Transverse colon (tissue), 4 donors: ENCODE data around the gene MTRFR. TPM values are rescaled to one million over a fixed set of nuclear protein-coding genes. Genes with fewer than 3 reads are reported as not detected.

Experiments
- DNase-seq: peaks from one replicate; pipeline ENCODE4 v3.0.0-alpha.2; 2019
- H3K27ac ChIP-seq, 4 donors: fragments of 200-600 bp; sonication (generic); 2 replicates each; pipeline ENCODE4 v1.5.1; 2016 to 2018; ENCODE audit warnings: inconsistent platforms in 4 of 4
- H3K27me3 ChIP-seq: fragments of 200-600 bp; sonication (generic); 2 replicates; pipeline ENCODE4 v1.5.1; 2017; ENCODE audit warnings: inconsistent platforms
- H3K36me3 ChIP-seq, 4 donors: fragments of 200-600 bp; sonication (generic); 2 replicates each; pipeline ENCODE4 v1.5.1; 2017 to 2019; ENCODE audit warnings: inconsistent platforms in 4 of 4
- H3K4me1 ChIP-seq, 4 donors: fragments of 200-600 bp; sonication (generic); 2 replicates each; pipeline ENCODE4 v1.5.1; 2017 to 2020; ENCODE audit warnings: inconsistent platforms in 4 of 4
- H3K4me3 ChIP-seq, 4 donors: fragments of 200-600 bp; sonication (generic); 1 replicate in 1 of 4; 2 replicates in 3 of 4; pipeline versions ENCODE4 v1.5.1 to v1.6.1; 2017 to 2019; ENCODE audit warnings: inconsistent platforms in 4 of 4
- H3K9me3 ChIP-seq, 2 donors: fragments of 200-600 bp; sonication (generic); 2 replicates each; pipeline ENCODE4 v1.5.1; 2017 to 2019; ENCODE audit warnings: inconsistent platforms in 2 of 2
- CTCF ChIP-seq, 5 experiments: fragments of 200-600 bp in 3 of 5; fragments of 450-650 bp in 2 of 5; sonication (generic) in 3 of 5; IDR thresholded peaks; 1 replicate in 2 of 5; 2 replicates in 3 of 5; pipeline ENCODE4 v1.5.1; 2016 to 2017; ENCODE audit warnings: antibody characterized with exemption in 5 of 5, inconsistent platforms in 3 of 5, mild to moderate bottlenecking in 2 of 5, moderate library complexity in 1 of 5
- EP300 ChIP-seq: sonication (generic); formaldehyde crosslinking; IDR thresholded peaks from one replicate; pipeline ENCODE4 v1.6.1; 2017; ENCODE audit warnings: antibody characterized with exemption, low read depth
- POLR2A ChIP-seq: fragments of 450-650 bp; IDR thresholded peaks from one replicate; pipeline ENCODE4 v1.6.1; 2016; ENCODE audit warnings: antibody characterized with exemption, mild to moderate bottlenecking, moderate library complexity
- POLR2AphosphoS5 ChIP-seq, 3 donors: sonication (generic); formaldehyde crosslinking; IDR thresholded peaks; one replicate each; pipeline ENCODE4 v1.6.1; 2016; ENCODE audit warnings: antibody characterized with exemption in 3 of 3
- WGBS, 2 donors: methylation state at CpG; one replicate each; pipeline ENCODE4 v1.1.5; 2018; ENCODE audit warnings: low coverage in 1 of 2; 5-methylcytosine and 5-hydroxymethylcytosine counted together
- in situ Hi-C, 4 donors: fragments of 200-750 bp; cut with MboI; loops; one replicate each; pipeline versions ENCODE4 v1.15.0 to v1.15.1; 2017; ENCODE audit warnings: low sequenced_read_pairs in 3 of 4, low pct_ligation_motif_present in 1 of 4, low pct_unique_long_range_greater_than_20kb in 1 of 4
- intact Hi-C: fragments of 100-400 bp; cut with DNase I; formaldehyde crosslinking; loops from one replicate; pipeline ENCODE4 v1.15.1; 2023; ENCODE audit warnings: low total_unique reads
- total RNA-seq, 4 donors: library from RNA; depleted of rRNA; stranded (reverse); fragments of >200 nt; gene quantifications; one replicate each; pipeline ENCODE4 v1.1.0, GENCODE V29; 2016

MTRFR gene
- total RNA-seq, 4 donors from 2014 or later, result 3.6 to 19.2 (median 9.7) TPM

GRCh38 chr12:123238330-123238682 is 5.1 kb downstream of the MTRFR start:
- intact Hi-C loops, result loop anchor here (5.0 to 10.0 kb wide), 2 partner anchors 196 to 264 kb away; partner anchors contain the start of gene OGFOD2
- Histone ChIP-seq H3K27ac (no peak overlapping the region), H3K4me1 (peaks cover 18 to 62% (median 26%) of the 10 kb centered on the region in 4 donors), H3K27me3 (no peaks in the 10 kb centered on the region), H3K36me3 (no peaks in the 10 kb centered on the region), H3K9me3 (no peaks in the 10 kb centered on the region), H3K4me3 (no peak overlapping the region)
- DNase-seq, result no peak
- TF ChIP-seq EP300, result no peak
- TF ChIP-seq POLR2A, result no peak
- peak in 2 of 3 donors; percentile 11 to 42 for TF ChIP-seq POLR2AphosphoS5 (IDR thresholded peaks at IDR 0.05)
- TF ChIP-seq CTCF (IDR thresholded peaks at IDR 0.05), result no peak
- 51 to 100% methylated on average over 1 to 2 of the region's 2 CpGs for WGBS, 2 donors
- in situ Hi-C loops, result loop anchor here in 3 of 4 donors (10.0 to 25.0 kb wide), 3 partner anchors 201 to 376 kb away; partner anchors contain the start of gene OGFOD2 (in 2 of the 3)

DNA sequence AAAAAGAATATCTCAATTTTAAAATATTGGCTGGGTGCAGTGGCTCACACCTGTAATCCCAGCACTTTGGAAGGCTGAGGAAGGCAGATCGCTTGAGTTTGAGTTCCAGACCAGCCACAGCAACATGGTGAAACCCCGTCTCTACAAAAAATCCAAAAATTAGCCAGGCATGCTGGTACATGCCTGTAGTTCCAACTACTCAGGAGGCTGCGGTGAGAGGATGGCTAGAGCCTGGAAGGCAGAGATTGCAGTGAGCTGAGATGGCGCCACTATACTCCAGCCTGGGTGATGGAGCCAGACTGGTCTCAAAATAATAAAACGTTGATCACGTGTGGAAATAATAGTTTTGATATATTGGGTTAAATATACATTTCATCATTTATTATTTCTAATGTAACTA is 5.7 kb downstream of the MTRFR start:
- Histone ChIP-seq H3K27ac (no peak overlapping the region), H3K27me3 (no peaks in the 10 kb centered on the region), H3K4me1 (peaks cover 17 to 60% (median 24%) of the 10 kb centered on the region in 4 donors), H3K9me3 (no peaks in the 10 kb centered on the region), H3K36me3 (no peaks in the 10 kb centered on the region), H3K4me3 (no peak overlapping the region)
- in situ Hi-C loops (loop anchor here in 3 of 4 donors (10.0 to 25.0 kb wide), 3 partner anchors 202 to 377 kb away; partner anchors contain the start of gene OGFOD2 (in 2 of the 3)), intact Hi-C loops (loop anchor here (5.0 to 10.0 kb wide), 2 partner anchors 197 to 264 kb away; partner anchors contain the start of gene OGFOD2)
- 87 to 92% methylated on average over 6 of the region's 6 CpGs for WGBS, 2 donors
- TF ChIP-seq POLR2AphosphoS5 (IDR thresholded peaks at IDR 0.05) (no peak), EP300 (no peak), CTCF (IDR thresholded peaks at IDR 0.05) (no peak), POLR2A (no peak)
- DNase-seq, result no peak

- Histone ChIP-seq H3K27ac (peak overlapping the region in 2 of 4 donors; percentile 2 to 11), H3K27me3 (no peaks in the 10 kb centered on the region), H3K4me1 (peaks cover 5 to 31% (median 8%) of the 10 kb centered on the region in 4 donors), H3K4me3 (no peak overlapping the region), H3K36me3 (no peaks in the 10 kb centered on the region), H3K9me3 (no peaks in the 10 kb centered on the region)
- intact Hi-C loops, result no loop called here
- TF ChIP-seq POLR2AphosphoS5 (IDR thresholded peaks at IDR 0.05) (no peak), CTCF (IDR thresholded peaks at IDR 0.05) (no peak), POLR2A (no peak), EP300 (no peak)
- in situ Hi-C loops, result loop anchor here in 3 of 4 donors (25.0 kb wide), 2 partner anchors 205 to 380 kb away; no protein-coding TSS in a partner anchor
- no peak for DNase-seq
- 48 to 58% methylated on average over 4 to 11 of the region's 11 CpGs for WGBS, 2 donors
These were observed 9.1 kb downstream of the MTRFR start for GRCh38 chr12:123242116-123242904.

DNA sequence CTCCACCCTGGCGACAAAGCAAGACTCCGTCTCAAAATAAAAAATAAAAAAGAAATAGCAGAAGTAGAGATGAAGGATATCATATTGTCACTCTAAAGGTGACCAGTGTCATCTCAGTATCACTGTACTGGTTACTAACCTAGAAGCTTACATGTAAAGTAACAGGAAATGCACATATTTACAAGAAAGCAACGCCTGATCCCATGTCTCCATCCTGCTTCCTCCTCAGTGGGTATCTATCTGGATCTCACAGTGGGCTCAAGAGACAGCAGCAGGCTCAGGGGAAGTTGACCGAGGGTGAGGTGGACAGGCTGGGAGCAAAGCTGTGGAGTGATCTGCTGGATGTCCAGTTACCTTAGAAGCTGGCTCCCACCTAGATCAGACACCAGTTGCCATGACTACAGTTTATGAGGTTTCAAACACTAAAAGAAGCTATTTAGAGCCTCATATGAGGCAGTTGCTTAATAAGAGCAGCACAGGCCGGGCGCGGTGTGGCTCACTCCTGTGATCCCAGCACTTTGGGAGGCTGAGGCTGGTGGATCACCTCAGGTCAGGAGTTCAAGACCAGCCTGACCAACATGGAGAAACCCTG is 10.5 kb downstream of the MTRFR start:
- H3K4me1 ChIP-seq, result peaks cover 4 to 26% (median 7%) of the 10 kb centered on the region in 4 donors
- no peak for DNase-seq
- in situ Hi-C loops (loop anchor here in 3 of 4 donors (25.0 kb wide), 2 partner anchors 206 to 381 kb away; no protein-coding TSS in a partner anchor), intact Hi-C loops (no loop called here)
- no peaks in the 10 kb centered on the region for H3K9me3 ChIP-seq
- no peaks in the 10 kb centered on the region for H3K27me3 ChIP-seq
- WGBS, 2 donors, result 46 to 67% methylated on average over 2 to 7 of the region's 7 CpGs
- no peak overlapping the region for H3K27ac ChIP-seq
- no peak for TF ChIP-seq POLR2AphosphoS5 (IDR thresholded peaks at IDR 0.05)
- TF ChIP-seq POLR2A, result no peak
- TF ChIP-seq CTCF (IDR thresholded peaks at IDR 0.05), result no peak
- TF ChIP-seq EP300, result no peak
- no peak overlapping the region for H3K4me3 ChIP-seq
- H3K36me3 ChIP-seq, result no peaks in the 10 kb centered on the region
